Stimulated activated memory B cell treated with anti-CD40 and anti-IgM and Interleukin-4, amounts not matched to agents 10 μg/mL and 1 μg/mL and 100 μg/mL, for 72 hours (primary cell): ENCODE data around the gene NUDT8.

Experiments
- ATAC-seq: fragments of 150-1000 bp; cut with Tn5 transposase; 2 replicates; pipeline ENCODE4 v1.10.0; 2021
- H3K27ac Mint-ChIP-seq: one replicate; pipeline ENCODE4 v1.8.0; 2022; ENCODE audit warnings: mild to moderate bottlenecking, mixed read lengths
- H3K27me3 Mint-ChIP-seq: one replicate; pipeline ENCODE4 v1.8.0; 2022; ENCODE audit warnings: mixed read lengths
- H3K36me3 Mint-ChIP-seq: one replicate; pipeline ENCODE4 v1.8.0; 2022; ENCODE audit warnings: mixed read lengths
- H3K4me1 Mint-ChIP-seq: one replicate; pipeline ENCODE4 v1.8.0; 2022; ENCODE audit warnings: mixed read lengths
- H3K4me3 Mint-ChIP-seq: one replicate; pipeline ENCODE4 v1.8.0; 2022; ENCODE audit warnings: mild to moderate bottlenecking, moderate library complexity, mixed read lengths
- H3K9me3 Mint-ChIP-seq: one replicate; pipeline ENCODE4 v1.8.0; 2022; ENCODE audit warnings: mixed read lengths

NUDT8 gene

GRCh38 chr11:67629386-67630227 is at the start of gene NUDT8:
Gene NUDT8, minus strand, starts transcription at chr11:67629937. Its CDS starts 26 bp downstream, at chr11:67629911.
- Mint-ChIP-seq H3K36me3 (peaks cover 12% of the 10 kb centered on the region), H3K4me3 (peak within 1 kb of the TSS; percentile 86), H3K27ac (peak within 1 kb of the TSS; percentile 80), H3K4me1 (peaks cover 22% of the 10 kb centered on the region), H3K27me3 (no peaks in the 10 kb centered on the region), H3K9me3 (no peaks in the 10 kb centered on the region)
- ATAC-seq = peak; percentile 81

- Mint-ChIP-seq H3K36me3 (no peaks in the 10 kb centered on the region), H3K27ac (no peak overlapping the region), H3K9me3 (peaks cover 3% of the 10 kb centered on the region), H3K4me3 (no peak overlapping the region), H3K4me1 (no peaks in the 10 kb centered on the region), H3K27me3 (peaks cover 71% of the 10 kb centered on the region)
- no peak for ATAC-seq
Measured at GRCh38 chr11:67675058-67675747, 45.5 kb upstream of the NUDT8 start.

- no peak within 1 kb of the TSS for H3K27ac Mint-ChIP-seq
Measured at GRCh38 chr11:67674442-67674871, 44.7 kb upstream of the NUDT8 start, which contains the start of gene ALDH3B2. Gene ALDH3B2, minus strand, starts transcription at chr11:67674623. Its CDS starts 7,688 bp downstream, at chr11:67666935.

GRCh38 chr11:67673902-67674301 is 44.2 kb upstream of the NUDT8 start:
- H3K36me3 Mint-ChIP-seq = no peaks in the 10 kb centered on the region
- no peak overlapping the region for H3K27ac Mint-ChIP-seq
- ATAC-seq = no peak
- H3K4me3 Mint-ChIP-seq = no peak overlapping the region
- no peaks in the 10 kb centered on the region for H3K4me1 Mint-ChIP-seq
- peaks cover 3% of the 10 kb centered on the region for H3K9me3 Mint-ChIP-seq
- peaks cover 73% of the 10 kb centered on the region for H3K27me3 Mint-ChIP-seq

More at GRCh38 chr11:67674442-67674871, 44.7 kb upstream of the NUDT8 start, which contains the start of gene ALDH3B2:
- no peak for ATAC-seq
- Mint-ChIP-seq H3K36me3 (no peaks in the 10 kb centered on the region), H3K9me3 (peaks cover 3% of the 10 kb centered on the region), H3K27me3 (peaks cover 73% of the 10 kb centered on the region), H3K4me3 (no peak within 1 kb of the TSS), H3K4me1 (no peaks in the 10 kb centered on the region)

GRCh38 chr11:67673358-67673757 is 43.6 kb upstream of the NUDT8 start:
- Mint-ChIP-seq H3K27ac (no peak overlapping the region), H3K9me3 (peaks cover 3% of the 10 kb centered on the region), H3K4me1 (no peaks in the 10 kb centered on the region), H3K4me3 (no peak overlapping the region), H3K36me3 (no peaks in the 10 kb centered on the region), H3K27me3 (peaks cover 73% of the 10 kb centered on the region)
- ATAC-seq = no peak

GRCh38 chr11:67671211-67671520 is 41.4 kb upstream of the NUDT8 start:
- ATAC-seq = no peak
- Mint-ChIP-seq H3K4me1 (peaks cover 6% of the 10 kb centered on the region), H3K36me3 (no peaks in the 10 kb centered on the region)

GRCh38 chr11:67670316-67671210 is 40.8 kb upstream of the NUDT8 start:
- H3K4me1 Mint-ChIP-seq = peaks cover 6% of the 10 kb centered on the region
- no peak overlapping the region for H3K27ac Mint-ChIP-seq
- H3K9me3 Mint-ChIP-seq = no peaks in the 10 kb centered on the region
- H3K27me3 Mint-ChIP-seq = peaks cover 52% of the 10 kb centered on the region
- no peak overlapping the region for H3K4me3 Mint-ChIP-seq
- no peak for ATAC-seq
- no peaks in the 10 kb centered on the region for H3K36me3 Mint-ChIP-seq

More at GRCh38 chr11:67671211-67671520, 41.4 kb upstream of the NUDT8 start:
- H3K4me3 Mint-ChIP-seq = no peak overlapping the region
- H3K9me3 Mint-ChIP-seq = no peaks in the 10 kb centered on the region
- peaks cover 54% of the 10 kb centered on the region for H3K27me3 Mint-ChIP-seq
- H3K27ac Mint-ChIP-seq = no peak overlapping the region

GRCh38 chr11:67668192-67668551 is 38.4 kb upstream of the NUDT8 start:
- Mint-ChIP-seq H3K27me3 (peaks cover 28% of the 10 kb centered on the region), H3K27ac (no peak overlapping the region), H3K4me1 (peaks cover 6% of the 10 kb centered on the region), H3K36me3 (no peaks in the 10 kb centered on the region), H3K4me3 (no peak overlapping the region), H3K9me3 (no peaks in the 10 kb centered on the region)
- no peak for ATAC-seq

GRCh38 chr11:67667490-67668191 is 37.9 kb upstream of the NUDT8 start:
- ATAC-seq = peak; percentile 81
- Mint-ChIP-seq H3K4me1 (peaks cover 6% of the 10 kb centered on the region), H3K27me3 (peaks cover 22% of the 10 kb centered on the region), H3K4me3 (no peak overlapping the region), H3K9me3 (no peaks in the 10 kb centered on the region), H3K36me3 (no peaks in the 10 kb centered on the region), H3K27ac (no peak overlapping the region)

- ATAC-seq = peak; percentile 27
- Mint-ChIP-seq H3K36me3 (no peaks in the 10 kb centered on the region), H3K27ac (no peak overlapping the region), H3K9me3 (no peaks in the 10 kb centered on the region), H3K4me3 (no peak overlapping the region), H3K27me3 (peaks cover 17% of the 10 kb centered on the region), H3K4me1 (peaks cover 6% of the 10 kb centered on the region)
Measured at GRCh38 chr11:67666676-67667489, 37.1 kb upstream of the NUDT8 start.

- Mint-ChIP-seq H3K9me3 (no peaks in the 10 kb centered on the region), H3K4me1 (peaks cover 6% of the 10 kb centered on the region), H3K27ac (no peak overlapping the region), H3K4me3 (no peak overlapping the region), H3K36me3 (no peaks in the 10 kb centered on the region), H3K27me3 (peaks cover 17% of the 10 kb centered on the region)
- ATAC-seq = no peak
Measured at GRCh38 chr11:67666303-67666645, 36.5 kb upstream of the NUDT8 start.

- no peak for ATAC-seq
- H3K9me3 Mint-ChIP-seq = no peaks in the 10 kb centered on the region
- peaks cover 6% of the 10 kb centered on the region for H3K4me1 Mint-ChIP-seq
- H3K27ac Mint-ChIP-seq = no peak overlapping the region
- H3K36me3 Mint-ChIP-seq = no peaks in the 10 kb centered on the region
- H3K27me3 Mint-ChIP-seq = peaks cover 12% of the 10 kb centered on the region
- H3K4me3 Mint-ChIP-seq = no peak overlapping the region
Measured at GRCh38 chr11:67665541-67666302, 36.0 kb upstream of the NUDT8 start.

- no peaks in the 10 kb centered on the region for H3K36me3 Mint-ChIP-seq
- H3K9me3 Mint-ChIP-seq = no peaks in the 10 kb centered on the region
Measured at GRCh38 chr11:67664696-67665540, 35.2 kb upstream of the NUDT8 start.

More at GRCh38 chr11:67664696-67665540, 35.2 kb upstream of the NUDT8 start:
- peaks cover 6% of the 10 kb centered on the region for H3K4me1 Mint-ChIP-seq
- ATAC-seq = no peak
- peaks cover 5% of the 10 kb centered on the region for H3K27me3 Mint-ChIP-seq
- H3K27ac Mint-ChIP-seq = no peak overlapping the region
- H3K4me3 Mint-ChIP-seq = no peak overlapping the region
